IMR-90 (cell line): Measurements from ENCODE around the gene MAML3. TPM values are rescaled to one million over a fixed set of nuclear protein-coding genes. Genes with fewer than 3 reads are reported as not detected.

Source experiments
- ATAC-seq: fragments of 200-7000 bp; cut with Tn5 transposase; 2 replicates; pipeline ENCODE4 v1.9.1; 2020; ENCODE audit warnings: low read depth, mild to moderate bottlenecking, moderate library complexity
- BruUV-seq: library from RNA; stranded (reverse); fragments of 400-500 nt; replicated peaks from 2 replicates; lab custom pipeline; 2021; lab: Mats Ljungman, UMichigan
- CTCF ChIA-PET: fragments of 300-600 bp; formaldehyde crosslinking; extraction: SDS; loops from one replicate; lab custom pipeline; 2021; ENCODE audit warnings: antibody characterized with exemption; lab: Yijun Ruan, JAX
- POLR2A ChIA-PET: fragments of 300-600 bp; sonication (Branson Sonifier 250); formaldehyde crosslinking; loops from one replicate; lab custom pipeline; 2022; ENCODE audit warnings: antibody characterized with exemption; ENCODE audit not compliant: unreplicated experiment; lab: Charles Lee
- DNase-seq: peaks from one replicate; pipeline ENCODE4 v3.0.0; 2013
- H2AFZ ChIP-seq: replicated peaks from 2 replicates; pipeline ENCODE3; 2013; ENCODE audit warnings: low read length, mild to moderate bottlenecking; ENCODE audit not compliant: poor library complexity
- H2AK5ac ChIP-seq: 2 replicates; pipeline ENCODE4 v1.6.1; 2013; ENCODE audit warnings: low read depth, low read length, inconsistent platforms
- H2AK9ac ChIP-seq: replicated peaks from 2 replicates; pipeline ENCODE3; 2013; ENCODE audit warnings: mild to moderate bottlenecking, low read depth, low read length, moderate library complexity; ENCODE audit not compliant: poor library complexity
- H2BK120ac ChIP-seq: 2 replicates; pipeline ENCODE4 v1.6.1; 2013; ENCODE audit warnings: low read depth, low read length, inconsistent platforms
- H2BK15ac ChIP-seq: 3 replicates; pipeline ENCODE4 v1.6.1; 2013; ENCODE audit warnings: low read depth, low read length, inconsistent platforms
- H2BK20ac ChIP-seq: 2 replicates; pipeline ENCODE4 v1.6.1; 2013; ENCODE audit warnings: low read depth, mild to moderate bottlenecking, inconsistent platforms, low read length, moderate library complexity
- H2BK5ac ChIP-seq: 2 replicates; pipeline ENCODE4 v1.6.1; 2013; ENCODE audit warnings: mild to moderate bottlenecking, low read depth, low read length, inconsistent platforms; ENCODE audit not compliant: poor library complexity, severe bottlenecking
- H3K14ac ChIP-seq: replicated peaks from 2 replicates; pipeline ENCODE4 v1.6.1; 2013; ENCODE audit warnings: low read depth, low read length, inconsistent platforms
- H3K18ac ChIP-seq: 2 replicates; pipeline ENCODE4 v1.6.1; 2013; ENCODE audit warnings: low read depth, low read length, control low read depth
- H3K23ac ChIP-seq: 2 replicates; pipeline ENCODE4 v1.6.1; 2013; ENCODE audit warnings: low read depth, low read length, inconsistent platforms
- H3K27ac ChIP-seq: 2 replicates; pipeline ENCODE4 v1.5.1; 2013; ENCODE audit warnings: mild to moderate bottlenecking, control low read depth, low read length; ENCODE audit not compliant: insufficient read depth
- H3K27me3 ChIP-seq: 2 replicates; pipeline ENCODE4 v1.6.1; 2013; ENCODE audit warnings: low read length; ENCODE audit not compliant: control insufficient read depth, insufficient read depth
- H3K36me3 ChIP-seq: 2 replicates; pipeline ENCODE4 v1.6.1; 2013; ENCODE audit warnings: low read length, mixed read lengths; ENCODE audit not compliant: control insufficient read depth, insufficient read depth
- H3K4ac ChIP-seq: 2 replicates; pipeline ENCODE4 v1.6.1; 2013; ENCODE audit warnings: low read depth, low read length, inconsistent platforms
- H3K4me1 ChIP-seq: 2 replicates; pipeline ENCODE4 v1.6.1; 2013; ENCODE audit warnings: low read length, mixed read lengths; ENCODE audit not compliant: control insufficient read depth, insufficient read depth
- H3K4me2 ChIP-seq: 2 replicates; pipeline ENCODE4 v1.6.1; 2013; ENCODE audit warnings: low read depth, mild to moderate bottlenecking, control low read depth, low read length, moderate library complexity
- H3K4me3 ChIP-seq: 2 replicates; pipeline ENCODE4 v1.5.1; 2013; ENCODE audit warnings: low read depth, mild to moderate bottlenecking, control low read depth, low read length, moderate library complexity; ENCODE audit not compliant: insufficient read depth
- H3K56ac ChIP-seq: 2 replicates; pipeline ENCODE4 v1.6.1; 2013; ENCODE audit warnings: low read length, inconsistent platforms; ENCODE audit not compliant: insufficient read depth; ENCODE audit errors: extremely low read depth
- H3K79me1 ChIP-seq, 2 experiments: 2 replicates each; pipeline ENCODE4 v1.6.1; 2013; ENCODE audit warnings: low read length in 2 of 2, inconsistent platforms in 1 of 2, low read depth in 1 of 2
- H3K9ac ChIP-seq: 2 replicates; pipeline ENCODE4 v1.6.1; 2013; ENCODE audit warnings: low read depth, low read length, control low read depth
- H3K9me1 ChIP-seq: 2 replicates; pipeline ENCODE4 v1.6.1; 2013; ENCODE audit warnings: low read length, inconsistent platforms; ENCODE audit not compliant: insufficient read depth
- H3K9me3 ChIP-seq: 2 replicates; pipeline ENCODE4 v1.6.1; 2013; ENCODE audit warnings: low read length; ENCODE audit not compliant: control insufficient read depth, insufficient read depth
- H4K20me1 ChIP-seq: 2 replicates; pipeline ENCODE4 v1.6.1; 2013; ENCODE audit warnings: low read length, inconsistent platforms; ENCODE audit not compliant: insufficient read depth
- H4K5ac ChIP-seq: 2 replicates; pipeline ENCODE4 v1.6.1; 2013; ENCODE audit warnings: mild to moderate bottlenecking, low read depth, low read length, control low read depth
- H4K8ac ChIP-seq, 2 experiments: 2 replicates each; pipeline ENCODE4 v1.6.1; 2013; ENCODE audit warnings: low read depth in 2 of 2, low read length in 2 of 2, control low read depth in 1 of 2, inconsistent platforms in 1 of 2
- H4K91ac ChIP-seq: 2 replicates; pipeline ENCODE4 v1.6.1; 2013; ENCODE audit warnings: low read depth, low read length, inconsistent platforms; ENCODE audit not compliant: insufficient read depth
- BHLHE40 ChIP-seq: fragments of 150-350 bp; IDR thresholded peaks from 2 replicates; pipeline ENCODE4 v1.6.1; 2016; ENCODE audit warnings: mild to moderate bottlenecking, low read depth, low read length
- CHD1 ChIP-seq: IDR thresholded peaks from 2 replicates; pipeline ENCODE4 v1.6.1; 2012; ENCODE audit warnings: low read depth, low read length, improper control_type of control experiment
- FOS ChIP-seq: fragments of 150-350 bp; IDR thresholded peaks from 2 replicates; pipeline ENCODE4 v1.6.1; 2016; ENCODE audit warnings: low read depth, low read length
- MAFK ChIP-seq: IDR thresholded peaks from 2 replicates; pipeline ENCODE4 v1.6.1; 2012; ENCODE audit warnings: low read depth, low read length, improper control_type of control experiment
- MAZ ChIP-seq: IDR thresholded peaks from 2 replicates; pipeline ENCODE4 v1.6.1; 2012; ENCODE audit warnings: low read depth, mild to moderate bottlenecking, low read length, improper control_type of control experiment, moderate library complexity, borderline replicate concordance
- MXI1 ChIP-seq: IDR thresholded peaks from 2 replicates; pipeline ENCODE4 v1.6.1; 2012; ENCODE audit warnings: low read depth, mild to moderate bottlenecking, low read length, moderate library complexity, borderline replicate concordance
- NFE2L2 ChIP-seq: fragments of 150-350 bp; IDR thresholded peaks from 2 replicates; pipeline ENCODE4 v1.6.1; 2016; ENCODE audit warnings: low read depth, mild to moderate bottlenecking, low read length
- POLR2A ChIP-seq: IDR thresholded peaks from 2 replicates; pipeline ENCODE4 v1.6.1; 2012; ENCODE audit warnings: mild to moderate bottlenecking, low read depth, low read length
- RAD21 ChIP-seq: IDR thresholded peaks from 2 replicates; pipeline ENCODE4 v1.6.1; 2012; ENCODE audit warnings: low read length, improper control_type of control experiment
- RCOR1 ChIP-seq: IDR thresholded peaks from 2 replicates; pipeline ENCODE4 v1.6.1; 2012; ENCODE audit warnings: mild to moderate bottlenecking, low read length, improper control_type of control experiment; ENCODE audit not compliant: insufficient replicate concordance
- RFX5 ChIP-seq: IDR thresholded peaks from 2 replicates; pipeline ENCODE4 v1.8.0; 2012; ENCODE audit warnings: low read depth, mild to moderate bottlenecking, low read length, moderate library complexity
- SMC3 ChIP-seq: fragments of 150-350 bp; IDR thresholded peaks from 2 replicates; pipeline ENCODE4 v1.6.1; 2016; ENCODE audit warnings: low read depth, mild to moderate bottlenecking, antibody characterized with exemption, low read length, moderate library complexity
- WGBS, 2 experiments: methylation state at CpG; one replicate each; pipeline versions ENCODE4 v1.1.5 to v1.1.7; 2013; ENCODE audit warnings: missing lambda C conversion rate in 2 of 2; ENCODE audit not compliant: insufficient read length in 1 of 2; ENCODE audit errors: extremely low coverage in 2 of 2; 5-methylcytosine and 5-hydroxymethylcytosine counted together
- dilution Hi-C: fragments of 300-500 bp; cut with HindIII; formaldehyde crosslinking; loops from one replicate; pipeline ENCODE4 v1.14.3; 2018; ENCODE audit warnings: low sequenced_read_pairs; ENCODE audit not compliant: unreplicated experiment
- in situ Hi-C: fragments of 300-500 bp; cut with MboI; formaldehyde crosslinking; loops from 3 replicates; pipeline ENCODE4 v1.14.3; 2019; ENCODE audit warnings: low sequenced_read_pairs, inconsistent platforms, mixed read lengths
- intact Hi-C: fragments of 100-400 bp; cut with micrococcal nuclease; formaldehyde crosslinking; loops from 2 replicates; pipeline ENCODE4 v1.10.0; 2022
- polyA plus RNA-seq, 3 experiments: library from polyadenylated mRNA; depleted of rRNA; stranded (reverse); fragments of >200 nt; gene quantifications; 2 replicates each; pipeline ENCODE4 v1.2.3, GENCODE V29; 2012; ENCODE audit warnings: low replicate concordance in 1 of 3
- total RNA-seq: library from RNA; depleted of rRNA; stranded (reverse); fragments of >200 nt; gene quantifications from 2 replicates; pipeline ENCODE4 v1.2.3, GENCODE V29; 2012
- TF ChIP-seq, protein P1 (sequence below): fragments of 150-350 bp; IDR thresholded peaks from 2 replicates; pipeline ENCODE4 v1.6.1; 2016; ENCODE audit warnings: low read depth, mild to moderate bottlenecking, low read length, moderate library complexity, borderline replicate concordance
- TF ChIP-seq, protein P2 (sequence below): fragments of 150-350 bp; IDR thresholded peaks from 2 replicates; pipeline ENCODE4 v1.6.1; 2017; ENCODE audit warnings: mild to moderate bottlenecking, antibody characterized with exemption, low read length, low read depth
- TF ChIP-seq, protein P3 (sequence below): conservative IDR thresholded peaks from 2 replicates; pipeline ENCODE4 v1.5.1; 2012; ENCODE audit warnings: mild to moderate bottlenecking, low read depth, low read length, improper control_type of control experiment

MAML3 gene
- total and polyA plus RNA-seq, 2 of the 4 experiments (the other 2 are of a cell fraction), result 0.90 to 1.7 TPM

DNA sequence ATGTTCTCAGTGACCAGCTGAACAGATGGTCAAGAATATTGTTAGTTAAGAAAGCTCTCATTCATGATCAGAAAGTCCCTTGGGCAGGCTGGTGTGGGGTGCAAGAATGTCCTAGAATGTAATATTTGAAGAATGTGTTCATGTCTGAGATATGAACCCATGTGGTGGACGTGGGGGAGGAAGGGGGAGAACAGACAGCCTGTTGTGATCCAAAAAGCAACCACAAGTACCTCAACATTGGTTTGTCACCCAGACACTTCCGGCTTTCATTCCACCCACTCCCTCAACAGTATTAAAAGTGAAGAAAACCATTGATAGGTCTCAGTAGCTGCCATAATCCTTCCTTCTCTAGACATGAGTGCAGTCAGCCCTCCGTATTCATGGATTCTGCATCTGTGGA, 82.2 kb downstream of the MAML3 start:
- no peak overlapping the region; the same call in 1 of the 2 replicates for H3K9ac ChIP-seq
- no peaks in the 10 kb centered on the region for H3K27me3 ChIP-seq
- H2AK5ac ChIP-seq, result no peak overlapping the region
- in situ Hi-C loops (no loop called here), dilution Hi-C loops (no loop called here), intact Hi-C loops (no loop called here)
- peaks cover 14% of the 10 kb centered on the region for H3K4me1 ChIP-seq
- peak overlapping the region; percentile 40 for H2BK5ac ChIP-seq
- peak overlapping the region; percentile 49 for H3K4ac ChIP-seq
- peak overlapping the region; percentile 73 for H2AFZ ChIP-seq
- no peak overlapping the region for H2AK9ac ChIP-seq
- no CpG with 5 or more reads among the region's 3 CpGs for WGBS, 2 experiments
- peak overlapping the region; percentile 6; the same call in 1 of the 2 replicates for H3K27ac ChIP-seq
- no peak overlapping the region; the same call in 1 of the 2 replicates for H3K14ac ChIP-seq
- H4K8ac ChIP-seq, result peak overlapping the region in 1 of 2 experiments; percentile 44; a peak in 2 of 4 replicates
- peak overlapping the region; percentile 15; the same call in 1 of the 2 replicates for H4K91ac ChIP-seq
- H3K9me3 ChIP-seq, result no peaks in the 10 kb centered on the region
- H3K9me1 ChIP-seq, result peaks cover 12% of the 10 kb centered on the region; the same call in 1 of the 2 replicates
- CTCF ChIA-PET, result interaction anchor here (0.7 kb wide), 1 partner anchor 204 kb away, joined by 6 read pairs; no protein-coding TSS in a partner anchor
- H3K56ac ChIP-seq, result no peak overlapping the region
- ATAC-seq, result peak; percentile 77
- H3K18ac ChIP-seq, result peak overlapping the region; percentile 57; the same call in 1 of the 2 replicates
- peak; percentile 91 for DNase-seq
- no peaks in the 10 kb centered on the region for H3K36me3 ChIP-seq
- BruUV-seq, result no TSS peak
- POLR2A ChIA-PET, result no interaction called here
- H3K79me1 ChIP-seq, result peaks cover 6 to 16% of the 10 kb centered on the region in 2 experiments; a peak in 3 of 4 replicates
- H2BK20ac ChIP-seq, result peak overlapping the region; percentile 22; the same call in 1 of the 2 replicates
- H3K4me3 ChIP-seq, result no peak overlapping the region
- no peaks in the 10 kb centered on the region for H4K20me1 ChIP-seq
- peak overlapping the region; percentile 2; the same call in 1 of the 3 replicates for H2BK15ac ChIP-seq
- H4K5ac ChIP-seq, result peak overlapping the region; percentile 6; the same call in 1 of the 2 replicates
- H2BK120ac ChIP-seq, result peak overlapping the region; percentile 68
- no peak overlapping the region for H3K23ac ChIP-seq
- peak overlapping the region; percentile 19; the same call in 1 of the 2 replicates for H3K4me2 ChIP-seq
- TF ChIP-seq, protein P1, sequence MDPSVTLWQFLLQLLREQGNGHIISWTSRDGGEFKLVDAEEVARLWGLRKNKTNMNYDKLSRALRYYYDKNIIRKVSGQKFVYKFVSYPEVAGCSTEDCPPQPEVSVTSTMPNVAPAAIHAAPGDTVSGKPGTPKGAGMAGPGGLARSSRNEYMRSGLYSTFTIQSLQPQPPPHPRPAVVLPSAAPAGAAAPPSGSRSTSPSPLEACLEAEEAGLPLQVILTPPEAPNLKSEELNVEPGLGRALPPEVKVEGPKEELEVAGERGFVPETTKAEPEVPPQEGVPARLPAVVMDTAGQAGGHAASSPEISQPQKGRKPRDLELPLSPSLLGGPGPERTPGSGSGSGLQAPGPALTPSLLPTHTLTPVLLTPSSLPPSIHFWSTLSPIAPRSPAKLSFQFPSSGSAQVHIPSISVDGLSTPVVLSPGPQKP, result no peak
- TF ChIP-seq MXI1 (no peak), RFX5 (no peak), POLR2A (0 out of 2 replicates have a peak, but pooled peaks have one; percentile 32), FOS (no peak), MAFK (no peak), BHLHE40 (no peak), RAD21 (no peak), MAZ (no peak), RCOR1 (peak; percentile 68), NFE2L2 (no peak), CHD1 (no peak), SMC3 (no peak)
- TF ChIP-seq, protein P2, sequence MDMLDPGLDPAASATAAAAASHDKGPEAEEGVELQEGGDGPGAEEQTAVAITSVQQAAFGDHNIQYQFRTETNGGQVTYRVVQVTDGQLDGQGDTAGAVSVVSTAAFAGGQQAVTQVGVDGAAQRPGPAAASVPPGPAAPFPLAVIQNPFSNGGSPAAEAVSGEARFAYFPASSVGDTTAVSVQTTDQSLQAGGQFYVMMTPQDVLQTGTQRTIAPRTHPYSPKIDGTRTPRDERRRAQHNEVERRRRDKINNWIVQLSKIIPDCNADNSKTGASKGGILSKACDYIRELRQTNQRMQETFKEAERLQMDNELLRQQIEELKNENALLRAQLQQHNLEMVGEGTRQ, result peak; percentile 24; the same call in 1 of the 2 replicates
- TF ChIP-seq, protein P3, sequence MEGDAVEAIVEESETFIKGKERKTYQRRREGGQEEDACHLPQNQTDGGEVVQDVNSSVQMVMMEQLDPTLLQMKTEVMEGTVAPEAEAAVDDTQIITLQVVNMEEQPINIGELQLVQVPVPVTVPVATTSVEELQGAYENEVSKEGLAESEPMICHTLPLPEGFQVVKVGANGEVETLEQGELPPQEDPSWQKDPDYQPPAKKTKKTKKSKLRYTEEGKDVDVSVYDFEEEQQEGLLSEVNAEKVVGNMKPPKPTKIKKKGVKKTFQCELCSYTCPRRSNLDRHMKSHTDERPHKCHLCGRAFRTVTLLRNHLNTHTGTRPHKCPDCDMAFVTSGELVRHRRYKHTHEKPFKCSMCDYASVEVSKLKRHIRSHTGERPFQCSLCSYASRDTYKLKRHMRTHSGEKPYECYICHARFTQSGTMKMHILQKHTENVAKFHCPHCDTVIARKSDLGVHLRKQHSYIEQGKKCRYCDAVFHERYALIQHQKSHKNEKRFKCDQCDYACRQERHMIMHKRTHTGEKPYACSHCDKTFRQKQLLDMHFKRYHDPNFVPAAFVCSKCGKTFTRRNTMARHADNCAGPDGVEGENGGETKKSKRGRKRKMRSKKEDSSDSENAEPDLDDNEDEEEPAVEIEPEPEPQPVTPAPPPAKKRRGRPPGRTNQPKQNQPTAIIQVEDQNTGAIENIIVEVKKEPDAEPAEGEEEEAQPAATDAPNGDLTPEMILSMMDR, result no peak
